DMS 273 treated with DMSO at 0.1 percent for 48 hours (cell line): Measurements from ENCODE around the gene WSCD1.

Experiments
- DNase-seq: peaks from one replicate; lab custom pipeline; 2025; lab: John Stamatoyannopoulos, UW

Gene WSCD1

GRCh38 chr17:6069539-6070429 is at the start of gene WSCD1:
Gene WSCD1 (plus strand): TSS chr17:6070379. CDS start chr17:6080659, 10,280 bp downstream.
- no peak for DNase-seq

- DNase-seq = no peak
Observed at GRCh38 chr17:6021011-6021400, 49.2 kb upstream of the WSCD1 start.

DNA sequence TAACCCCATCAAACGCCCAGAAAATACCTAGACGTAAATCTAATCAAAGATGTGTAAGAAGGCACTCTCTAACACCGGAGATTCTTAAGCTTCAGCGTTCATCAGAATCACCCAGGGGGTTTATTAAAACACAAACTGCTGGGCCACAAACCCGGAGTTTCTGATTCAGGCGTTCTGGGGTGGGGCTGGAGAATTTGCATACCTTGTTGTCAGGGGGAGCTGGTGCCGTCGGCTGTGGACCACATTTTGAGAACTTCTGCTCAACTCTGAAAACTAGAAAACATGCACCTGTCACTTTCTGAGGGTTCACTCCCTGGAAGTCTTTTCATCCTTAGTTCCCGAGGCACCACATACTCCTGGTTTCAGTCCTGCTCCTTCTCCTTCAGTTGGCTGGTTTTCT is 48.6 kb upstream of the WSCD1 start:
- DNase-seq = no peak

- no peak for DNase-seq
Observed at GRCh38 chr17:6023036-6023831, 46.9 kb upstream of the WSCD1 start.

GRCh38 chr17:6024576-6024975 is 45.6 kb upstream of the WSCD1 start:
- no peak for DNase-seq

- no peak for DNase-seq
Observed at GRCh38 chr17:6027342-6028024, 42.7 kb upstream of the WSCD1 start.

DNA sequence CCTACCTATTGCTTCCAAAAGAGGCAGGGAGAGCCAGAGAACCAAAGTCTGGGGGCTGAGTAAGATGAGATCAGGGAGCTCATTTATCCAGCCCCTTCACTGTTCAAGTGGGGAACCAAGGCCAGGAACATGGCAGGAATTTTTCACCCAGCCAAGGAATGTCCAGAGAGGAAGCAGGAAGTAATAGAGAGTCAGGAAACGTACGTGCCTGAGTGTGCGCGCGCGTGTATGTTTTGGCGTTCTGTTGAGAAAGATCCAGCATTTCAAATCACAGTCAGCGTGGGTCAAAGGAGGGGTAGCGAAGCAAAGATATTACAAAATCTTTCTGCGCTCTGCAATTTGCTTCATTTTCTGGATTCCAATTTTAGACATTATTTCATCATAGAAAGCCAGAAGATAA is 41.9 kb upstream of the WSCD1 start:
- DNase-seq = no peak

DNA sequence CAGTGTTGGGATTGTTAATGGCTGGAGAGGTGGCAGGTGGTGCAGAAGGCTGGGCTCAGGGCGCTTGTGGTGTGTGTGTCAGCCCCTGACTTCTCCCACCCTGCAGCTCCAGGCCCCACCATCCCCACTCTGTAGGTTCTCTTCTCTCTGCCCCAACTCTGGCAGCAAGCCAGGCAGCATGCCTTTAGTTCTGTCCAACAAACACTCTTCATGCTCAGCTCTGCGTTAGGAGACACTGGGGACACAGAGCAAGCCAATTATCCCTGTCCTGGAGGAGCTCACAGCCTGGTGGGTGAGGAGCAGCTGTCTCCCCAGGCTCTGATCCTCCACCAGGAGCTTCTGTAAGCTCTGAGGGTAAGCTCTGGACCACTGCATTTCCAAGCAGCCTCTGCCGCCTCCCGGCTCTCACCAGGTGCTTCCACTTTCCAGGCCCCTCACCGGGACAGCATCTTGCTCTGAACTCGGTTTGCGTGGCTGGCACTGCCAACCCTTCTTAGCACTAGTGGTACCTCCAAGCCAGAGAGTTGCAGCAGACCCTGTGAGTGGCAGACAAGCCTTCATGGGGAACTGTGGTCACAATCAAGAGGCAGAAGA is 34.3 kb upstream of the WSCD1 start:
- DNase-seq = no peak

DNA sequence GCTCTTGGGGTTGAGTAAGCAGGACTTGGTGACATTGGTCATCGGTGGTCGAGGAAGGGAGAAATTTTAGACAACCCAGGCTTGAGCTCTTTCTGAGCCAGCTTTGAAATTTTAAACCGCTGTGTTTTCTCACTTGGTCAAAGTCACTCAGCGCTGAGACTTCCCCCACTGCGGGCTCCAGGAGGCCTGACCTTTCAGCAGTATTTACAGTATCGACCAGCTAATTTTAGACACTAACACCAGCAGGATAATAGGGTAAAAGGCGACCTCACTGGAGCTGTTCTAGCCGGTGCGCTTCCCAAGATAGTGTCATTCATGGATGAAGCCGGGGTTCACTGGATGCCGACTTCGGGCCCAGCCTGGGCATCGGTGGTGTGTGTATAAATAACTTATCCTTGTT is 29.7 kb upstream of the WSCD1 start:
- DNase-seq = no peak

GRCh38 chr17:6041246-6041645 is 28.9 kb upstream of the WSCD1 start:
- DNase-seq = peak; percentile 75

GRCh38 chr17:6043405-6043804 is 26.8 kb upstream of the WSCD1 start:
- DNase-seq = no peak

DNA sequence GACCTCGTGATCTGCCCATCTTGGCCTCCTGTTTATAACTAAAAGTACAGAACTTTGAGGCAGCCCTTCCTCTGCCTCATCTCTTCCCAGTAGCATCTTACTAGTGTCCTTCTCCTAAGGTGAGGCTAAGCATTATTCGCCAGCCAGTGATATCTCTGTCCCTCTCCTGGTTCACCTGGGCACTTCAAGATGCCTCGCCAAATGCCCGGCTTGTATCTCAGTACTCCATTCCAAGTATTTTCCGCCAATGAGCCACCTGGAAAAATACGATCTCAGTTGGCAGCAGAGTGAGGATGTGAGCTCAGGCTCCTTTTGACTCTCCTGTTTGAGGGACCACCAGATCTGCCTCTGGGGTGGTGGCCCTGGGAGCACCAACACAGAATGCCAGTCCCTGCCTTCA is 25.9 kb upstream of the WSCD1 start:
- no peak for DNase-seq

GRCh38 chr17:6045621-6046357 is 24.4 kb upstream of the WSCD1 start:
- no peak for DNase-seq

DNA sequence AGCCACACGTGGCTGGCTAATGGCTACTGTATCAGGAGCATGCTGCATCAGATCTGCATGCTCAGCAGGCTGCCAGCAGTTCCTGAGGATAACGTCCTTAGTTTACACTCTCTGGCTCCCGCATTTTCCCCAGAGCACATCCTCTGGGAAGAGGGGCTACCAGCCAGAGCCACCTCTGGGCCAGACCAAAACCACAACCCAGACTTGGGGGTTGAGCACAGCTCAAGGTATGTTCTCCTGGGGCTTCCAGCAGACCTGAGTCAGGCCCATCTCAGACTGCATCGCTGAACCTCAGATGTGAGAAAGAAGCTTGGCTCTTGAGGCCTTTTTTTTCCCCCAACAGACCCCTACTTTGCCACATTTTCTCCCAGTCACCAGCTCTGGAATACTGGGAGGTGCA is 23.7 kb upstream of the WSCD1 start:
- no peak for DNase-seq

DNA sequence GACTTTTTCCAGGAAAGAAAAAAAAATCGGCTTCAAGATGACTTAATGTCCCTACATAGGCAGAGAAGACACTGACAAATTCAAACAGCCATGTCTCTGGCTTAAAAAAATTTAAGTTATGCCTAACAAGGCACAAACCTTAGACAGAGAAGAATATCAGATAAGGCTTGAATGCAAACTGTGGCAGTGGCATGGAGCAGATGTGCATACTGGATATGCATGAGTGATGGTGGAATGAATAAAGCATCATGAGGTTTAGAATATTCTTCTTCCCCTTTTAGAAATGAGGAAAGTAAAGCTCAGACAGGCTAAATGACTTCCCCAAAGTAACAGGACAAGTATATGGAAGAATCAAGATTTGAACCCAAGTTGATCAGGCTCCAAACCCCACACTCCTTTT is 23.2 kb upstream of the WSCD1 start:
- DNase-seq = no peak

DNA sequence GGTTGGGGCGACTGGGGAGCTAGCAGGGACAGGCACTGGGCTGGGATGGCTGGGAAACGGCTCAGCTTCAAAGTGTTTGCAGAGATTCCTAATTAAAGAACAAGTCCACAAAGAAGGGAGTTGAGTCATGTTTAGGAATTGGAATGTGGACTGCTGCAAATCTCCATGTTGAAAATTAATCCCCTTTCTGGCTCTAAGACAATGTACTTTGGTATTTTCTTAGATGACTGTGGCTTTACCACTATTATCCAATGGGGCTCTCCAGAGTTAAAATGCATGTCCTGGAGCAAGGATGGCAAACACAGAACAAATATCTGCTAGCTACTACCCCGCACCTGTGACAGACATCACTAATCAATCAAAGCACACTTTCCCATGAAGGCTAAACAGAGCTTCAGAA is 22.2 kb upstream of the WSCD1 start:
- DNase-seq = no peak

GRCh38 chr17:6048486-6048885 is 21.7 kb upstream of the WSCD1 start:
- no peak for DNase-seq

DNA sequence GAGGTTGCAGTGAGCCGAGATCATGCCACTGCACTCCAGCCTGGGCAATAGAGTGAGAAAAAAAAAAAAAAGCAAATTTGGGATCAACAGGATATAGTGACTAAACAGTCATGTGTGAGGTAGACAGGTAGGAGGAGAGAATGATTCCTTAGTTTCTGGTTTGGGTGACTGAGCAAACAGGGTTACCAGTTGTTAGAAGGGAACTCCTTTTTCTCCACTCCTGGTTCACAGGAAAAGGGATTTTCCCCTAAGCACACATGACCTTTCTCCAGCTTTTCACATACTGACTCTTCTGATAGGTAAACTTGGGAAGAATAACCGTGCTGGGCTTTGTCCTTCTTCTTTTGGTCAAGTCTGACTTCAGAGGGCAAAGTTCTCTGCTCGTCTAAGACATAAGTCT is 17.3 kb upstream of the WSCD1 start:
- DNase-seq = no peak

DNA sequence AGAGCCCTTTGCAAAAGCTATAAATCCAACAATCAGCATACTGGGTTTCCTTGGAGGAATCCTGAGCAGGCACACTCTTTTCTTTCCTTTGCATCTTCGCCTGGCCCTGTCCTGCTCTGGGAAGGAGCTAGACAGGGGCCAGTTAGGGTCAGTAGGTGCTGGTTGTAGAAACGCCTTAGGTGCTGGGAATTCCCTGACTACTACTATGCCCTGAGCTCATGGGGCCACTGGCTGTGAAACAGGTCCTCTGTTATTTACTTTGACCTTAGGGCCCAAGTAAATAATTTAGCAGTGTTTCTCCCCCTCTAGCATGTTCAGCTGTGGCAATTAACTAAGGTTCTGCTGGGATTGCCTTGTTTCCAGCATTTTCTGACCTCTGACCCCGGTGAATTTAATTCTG is 15.8 kb upstream of the WSCD1 start:
- DNase-seq = no peak

DNA sequence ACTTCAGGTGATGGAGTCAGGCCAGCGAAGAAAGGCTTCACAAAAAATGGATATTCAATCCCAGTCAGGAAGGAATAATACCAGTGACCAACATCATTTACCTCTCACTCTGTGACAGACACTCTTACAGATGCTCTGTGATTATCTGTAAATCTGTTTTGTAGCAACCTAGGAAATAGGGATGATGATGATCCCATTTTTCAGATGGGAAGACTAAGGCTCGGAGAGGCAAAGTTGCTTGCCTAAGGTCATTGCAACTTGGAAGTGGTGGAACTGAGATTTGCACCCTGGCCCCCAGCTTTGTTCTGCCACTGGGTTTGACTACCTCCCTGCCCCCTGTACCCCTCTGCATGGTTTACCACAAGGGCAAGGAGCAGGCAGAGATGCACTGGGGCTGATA is 14.1 kb upstream of the WSCD1 start:
- no peak for DNase-seq

GRCh38 chr17:6057562-6057961 is 12.6 kb upstream of the WSCD1 start:
- DNase-seq = no peak

- no peak for DNase-seq
Observed at GRCh38 chr17:6059406-6059805, 10.8 kb upstream of the WSCD1 start.
